GM21737 (cell line): ENCODE data around the gene C1orf116.

Experiments used
- ATAC-seq: cut with Tn5 transposase; IDR thresholded peaks from one replicate; pipeline ENCODE4 v1.9.1; 2021; ENCODE audit warnings: mild to moderate bottlenecking, moderate library complexity; ENCODE audit not compliant: unreplicated experiment

C1orf116 gene

GRCh38 chr1:207000651-207001291 is 31.8 kb downstream of the C1orf116 start:
- no peak for ATAC-seq

GRCh38 chr1:206998816-206999215 is 33.7 kb downstream of the C1orf116 start:
- no peak for ATAC-seq

GRCh38 chr1:206992790-206993189 is 39.8 kb downstream of the C1orf116 start:
- ATAC-seq, result no peak

- ATAC-seq, result no peak
Observed at GRCh38 chr1:206987873-206988272, 44.7 kb downstream of the C1orf116 start.

- no peak for ATAC-seq
Observed at GRCh38 chr1:206986885-206987284, 45.7 kb downstream of the C1orf116 start.

- no peak for ATAC-seq
Observed at GRCh38 chr1:206986402-206986801, 46.2 kb downstream of the C1orf116 start.

- no peak for ATAC-seq
Observed at GRCh38 chr1:206985162-206985749, 47.3 kb downstream of the C1orf116 start.

GRCh38 chr1:206982216-206982615 is 50.3 kb downstream of the C1orf116 start:
- ATAC-seq, result no peak

GRCh38 chr1:206979379-206980043 is 53.0 kb downstream of the C1orf116 start:
- no peak for ATAC-seq

GRCh38 chr1:206978259-206978658 is 54.3 kb downstream of the C1orf116 start:
- ATAC-seq, result no peak

GRCh38 chr1:206975306-206975705 is 57.2 kb downstream of the C1orf116 start:
- no peak for ATAC-seq

GRCh38 chr1:206974140-206974539 is 58.4 kb downstream of the C1orf116 start:
- no peak for ATAC-seq

GRCh38 chr1:206972728-206973127 is 59.8 kb downstream of the C1orf116 start:
- ATAC-seq, result no peak

- ATAC-seq, result no peak
Observed at GRCh38 chr1:206971029-206971655, 61.4 kb downstream of the C1orf116 start.

- no peak for ATAC-seq
Observed at GRCh38 chr1:206970446-206970845, 62.1 kb downstream of the C1orf116 start, which contains the start of gene FCAMR. FCAMR (minus strand) TSS chr1:206970460; CDS start chr1:206970125, 335 bp downstream.

- ATAC-seq, result no peak
Observed at GRCh38 chr1:206969090-206969489, 63.5 kb downstream of the C1orf116 start.
